HEK293 (cell line): ENCODE measurements around the gene PRKCA.

ENCODE experiments used
- PRDM2 ChIP-seq: fragments of 450-650 bp; formaldehyde crosslinking; IDR thresholded peaks from 2 replicates; pipeline ENCODE4 v1.5.1; 2016; ENCODE audit warnings: missing biosample characterization, missing genetic modification characterization, borderline replicate concordance
- PRDM4 ChIP-seq: fragments of 450-650 bp; formaldehyde crosslinking; IDR thresholded peaks from 2 replicates; pipeline ENCODE4 v1.5.1; 2017; ENCODE audit warnings: missing biosample characterization, missing genetic modification characterization
- SCRT1 ChIP-seq: fragments of 450-650 bp; formaldehyde crosslinking; IDR thresholded peaks from 2 replicates; pipeline ENCODE4 v1.5.1; 2016; ENCODE audit warnings: missing biosample characterization, missing genetic modification characterization, borderline replicate concordance
- SP3 ChIP-seq: fragments of 450-650 bp; formaldehyde crosslinking; IDR thresholded peaks from 2 replicates; pipeline ENCODE4 v1.5.1; 2016; ENCODE audit warnings: missing biosample characterization, missing genetic modification characterization
- ZIC2 ChIP-seq: fragments of 450-650 bp; formaldehyde crosslinking; IDR thresholded peaks from 2 replicates; pipeline ENCODE4 v1.5.1; 2016; ENCODE audit warnings: missing biosample characterization, missing genetic modification characterization
- ZNF114 ChIP-seq: fragments of 450-650 bp; formaldehyde crosslinking; IDR thresholded peaks from 2 replicates; pipeline ENCODE4 v1.5.0; 2017; ENCODE audit warnings: missing biosample characterization, missing genetic modification characterization
- ZNF132 ChIP-seq: fragments of 450-650 bp; formaldehyde crosslinking; IDR thresholded peaks from 2 replicates; pipeline ENCODE4 v1.5.1; 2017; ENCODE audit warnings: missing biosample characterization, missing genetic modification characterization, borderline replicate concordance
- ZNF146 ChIP-seq: fragments of 450-650 bp; formaldehyde crosslinking; IDR thresholded peaks from 2 replicates; pipeline ENCODE4 v1.5.1; 2016; ENCODE audit warnings: missing biosample characterization, missing genetic modification characterization
- ZNF157 ChIP-seq: fragments of 450-650 bp; formaldehyde crosslinking; IDR thresholded peaks from 2 replicates; pipeline ENCODE4 v1.5.1; 2016; ENCODE audit warnings: missing biosample characterization, missing genetic modification characterization
- ZNF169 ChIP-seq: fragments of 450-650 bp; formaldehyde crosslinking; IDR thresholded peaks from 2 replicates; pipeline ENCODE4 v1.5.1; 2016; ENCODE audit warnings: missing biosample characterization, missing genetic modification characterization
- ZNF214 ChIP-seq: fragments of 450-650 bp; formaldehyde crosslinking; IDR thresholded peaks from 2 replicates; pipeline ENCODE4 v1.5.1; 2017; ENCODE audit warnings: missing biosample characterization, mild to moderate bottlenecking, missing genetic modification characterization, borderline replicate concordance
- ZNF274 ChIP-seq, 2 experiments: fragments of 200-500 bp in 1 of 2; fragments of 450-650 bp in 1 of 2; sonication (Bioruptor generic) in 1 of 2; formaldehyde crosslinking in 1 of 2; IDR thresholded peaks; 2 replicates each; pipeline versions ENCODE4 v1.5.1 to v1.6.1; 2014 to 2016; ENCODE audit warnings: borderline replicate concordance in 1 of 2, inconsistent platforms in 1 of 2, low read length in 1 of 2, missing biosample characterization in 1 of 2, missing genetic modification characterization in 1 of 2
- ZNF280C ChIP-seq: fragments of 450-650 bp; formaldehyde crosslinking; IDR thresholded peaks from 2 replicates; pipeline ENCODE4 v1.5.1; 2016; ENCODE audit warnings: missing biosample characterization, missing genetic modification characterization
- ZNF473 ChIP-seq: fragments of 450-650 bp; formaldehyde crosslinking; IDR thresholded peaks from 2 replicates; pipeline ENCODE4 v1.5.1; 2017; ENCODE audit warnings: missing biosample characterization, missing genetic modification characterization
- ZNF521 ChIP-seq: fragments of 450-650 bp; formaldehyde crosslinking; IDR thresholded peaks from 2 replicates; pipeline ENCODE4 v1.5.1; 2017; ENCODE audit warnings: missing biosample characterization, mild to moderate bottlenecking, missing genetic modification characterization
- ZNF561 ChIP-seq: fragments of 450-650 bp; IDR thresholded peaks from 2 replicates; pipeline ENCODE4 v1.5.1; 2018; ENCODE audit warnings: missing biosample characterization, missing genetic modification characterization, borderline replicate concordance
- ZNF571 ChIP-seq: fragments of 450-650 bp; formaldehyde crosslinking; IDR thresholded peaks from 2 replicates; pipeline ENCODE4 v1.5.0; 2017; ENCODE audit warnings: missing biosample characterization, missing genetic modification characterization
- ZNF585B ChIP-seq: fragments of 450-650 bp; formaldehyde crosslinking; IDR thresholded peaks from 2 replicates; pipeline ENCODE4 v1.5.1; 2016; ENCODE audit warnings: missing biosample characterization, missing genetic modification characterization
- ZNF596 ChIP-seq: fragments of 450-650 bp; IDR thresholded peaks from 2 replicates; pipeline ENCODE4 v1.5.0; 2018; ENCODE audit warnings: missing biosample characterization, mild to moderate bottlenecking, missing genetic modification characterization, moderate library complexity
- ZNF670 ChIP-seq: fragments of 450-650 bp; formaldehyde crosslinking; IDR thresholded peaks from 2 replicates; pipeline ENCODE4 v1.5.1; 2016; ENCODE audit warnings: missing biosample characterization, missing genetic modification characterization, low read depth
- ZNF76 ChIP-seq: fragments of 450-650 bp; formaldehyde crosslinking; IDR thresholded peaks from 2 replicates; pipeline ENCODE4; 2016; ENCODE audit warnings: low read depth, missing biosample characterization, missing genetic modification characterization, borderline replicate concordance
- ZSCAN16 ChIP-seq: fragments of 450-650 bp; formaldehyde crosslinking; IDR thresholded peaks from 2 replicates; pipeline ENCODE4 v1.5.1; 2016; ENCODE audit warnings: missing biosample characterization, missing genetic modification characterization
- ZSCAN23 ChIP-seq: fragments of 450-650 bp; formaldehyde crosslinking; IDR thresholded peaks from 2 replicates; pipeline ENCODE4 v1.5.1; 2016; ENCODE audit warnings: missing biosample characterization, missing genetic modification characterization
- TF ChIP-seq, protein P1 (sequence below): fragments of 450-650 bp; formaldehyde crosslinking; IDR thresholded peaks from 2 replicates; pipeline ENCODE4 v1.5.1; 2016; ENCODE audit warnings: missing biosample characterization, missing genetic modification characterization, borderline replicate concordance
- TF ChIP-seq, protein P2 (sequence below): fragments of 450-650 bp; formaldehyde crosslinking; IDR thresholded peaks from 2 replicates; pipeline ENCODE4 v1.5.1; 2016; ENCODE audit warnings: missing biosample characterization, missing genetic modification characterization, borderline replicate concordance

Gene PRKCA

DNA sequence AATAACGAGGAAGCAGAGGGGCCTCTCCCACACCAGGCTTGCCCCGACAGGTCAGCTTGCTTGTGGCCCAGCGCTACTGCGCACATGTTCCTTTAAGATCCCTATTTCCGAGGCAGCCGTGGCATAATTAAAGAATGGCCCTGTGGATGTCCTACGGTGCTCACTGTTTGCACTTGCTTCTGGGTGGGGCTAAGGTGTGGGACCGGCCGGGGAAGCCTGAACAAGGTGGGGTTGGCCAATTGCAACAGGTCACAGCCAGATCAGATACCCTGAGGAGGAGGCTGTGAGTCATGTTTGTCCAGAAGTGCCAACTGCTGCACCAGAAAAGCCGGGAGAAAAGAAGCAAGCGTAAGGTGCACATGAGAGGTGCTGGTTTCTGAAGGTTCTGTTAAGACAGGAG is 374.0 kb downstream of the PRKCA start (continued):
- TF ChIP-seq, protein P1, sequence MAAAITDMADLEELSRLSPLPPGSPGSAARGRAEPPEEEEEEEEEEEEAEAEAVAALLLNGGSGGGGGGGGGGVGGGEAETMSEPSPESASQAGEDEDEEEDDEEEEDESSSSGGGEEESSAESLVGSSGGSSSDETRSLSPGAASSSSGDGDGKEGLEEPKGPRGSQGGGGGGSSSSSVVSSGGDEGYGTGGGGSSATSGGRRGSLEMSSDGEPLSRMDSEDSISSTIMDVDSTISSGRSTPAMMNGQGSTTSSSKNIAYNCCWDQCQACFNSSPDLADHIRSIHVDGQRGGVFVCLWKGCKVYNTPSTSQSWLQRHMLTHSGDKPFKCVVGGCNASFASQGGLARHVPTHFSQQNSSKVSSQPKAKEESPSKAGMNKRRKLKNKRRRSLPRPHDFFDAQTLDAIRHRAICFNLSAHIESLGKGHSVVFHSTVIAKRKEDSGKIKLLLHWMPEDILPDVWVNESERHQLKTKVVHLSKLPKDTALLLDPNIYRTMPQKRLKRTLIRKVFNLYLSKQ (tag by site-specific recombination), result no peak
- TF ChIP-seq ZNF280C (tag by site-specific recombination) (no peak), ZSCAN23 (tag by site-specific recombination) (no peak), ZNF76 (no peak), ZIC2 (tag by site-specific recombination) (peak; percentile 54), ZNF114 (tag by site-specific recombination) (no peak), ZNF521 (tag by site-specific recombination) (no peak), PRDM2 (tag by site-specific recombination) (no peak), ZNF146 (no peak), ZNF214 (tag by site-specific recombination) (no peak), ZNF473 (no peak), ZNF561 (no peak), ZNF596 (tag by site-specific recombination) (no peak), ZNF132 (tag by site-specific recombination) (no peak), ZNF670 (tag by site-specific recombination) (no peak), PRDM4 (no peak), ZSCAN16 (tag by site-specific recombination) (no peak), SCRT1 (tag by site-specific recombination) (peak; percentile 92), ZNF274 (IDR thresholded peaks at IDR 0.05; ENCODE audit: low read length) (no peak), ZNF274 (tag by site-specific recombination; IDR thresholded peaks at IDR 0.05; ENCODE audit: borderline replicate concordance) (no peak), SP3 (no peak), ZNF169 (tag by site-specific recombination) (no peak), ZNF157 (tag by site-specific recombination) (no peak), ZNF571 (tag by site-specific recombination) (no peak), ZNF585B (tag by site-specific recombination) (no peak)
- TF ChIP-seq, protein P2, sequence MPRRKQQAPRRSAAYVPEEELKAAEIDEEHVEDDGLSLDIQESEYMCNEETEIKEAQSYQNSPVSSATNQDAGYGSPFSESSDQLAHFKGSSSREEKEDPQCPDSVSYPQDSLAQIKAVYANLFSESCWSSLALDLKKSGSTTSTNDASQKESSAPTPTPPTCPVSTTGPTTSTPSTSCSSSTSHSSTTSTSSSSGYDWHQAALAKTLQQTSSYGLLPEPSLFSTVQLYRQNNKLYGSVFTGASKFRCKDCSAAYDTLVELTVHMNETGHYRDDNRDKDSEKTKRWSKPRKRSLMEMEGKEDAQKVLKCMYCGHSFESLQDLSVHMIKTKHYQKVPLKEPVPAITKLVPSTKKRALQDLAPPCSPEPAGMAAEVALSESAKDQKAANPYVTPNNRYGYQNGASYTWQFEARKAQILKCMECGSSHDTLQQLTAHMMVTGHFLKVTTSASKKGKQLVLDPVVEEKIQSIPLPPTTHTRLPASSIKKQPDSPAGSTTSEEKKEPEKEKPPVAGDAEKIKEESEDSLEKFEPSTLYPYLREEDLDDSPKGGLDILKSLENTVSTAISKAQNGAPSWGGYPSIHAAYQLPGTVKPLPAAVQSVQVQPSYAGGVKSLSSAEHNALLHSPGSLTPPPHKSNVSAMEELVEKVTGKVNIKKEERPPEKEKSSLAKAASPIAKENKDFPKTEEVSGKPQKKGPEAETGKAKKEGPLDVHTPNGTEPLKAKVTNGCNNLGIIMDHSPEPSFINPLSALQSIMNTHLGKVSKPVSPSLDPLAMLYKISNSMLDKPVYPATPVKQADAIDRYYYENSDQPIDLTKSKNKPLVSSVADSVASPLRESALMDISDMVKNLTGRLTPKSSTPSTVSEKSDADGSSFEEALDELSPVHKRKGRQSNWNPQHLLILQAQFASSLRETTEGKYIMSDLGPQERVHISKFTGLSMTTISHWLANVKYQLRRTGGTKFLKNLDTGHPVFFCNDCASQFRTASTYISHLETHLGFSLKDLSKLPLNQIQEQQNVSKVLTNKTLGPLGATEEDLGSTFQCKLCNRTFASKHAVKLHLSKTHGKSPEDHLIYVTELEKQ (tag by site-specific recombination), result no peak
